IMR-90 (cell line): ENCODE data around the gene IGDCC3.

ENCODE experiments used
- BHLHE40 ChIP-seq: fragments of 150-350 bp; IDR thresholded peaks from 2 replicates; pipeline ENCODE4 v1.6.1; 2016; ENCODE audit warnings: mild to moderate bottlenecking, low read depth, low read length
- CHD1 ChIP-seq: IDR thresholded peaks from 2 replicates; pipeline ENCODE4 v1.6.1; 2012; ENCODE audit warnings: low read depth, low read length, improper control_type of control experiment
- CTCF ChIP-seq: conservative IDR thresholded peaks from 2 replicates; pipeline ENCODE4 v1.5.1; 2012; ENCODE audit warnings: mild to moderate bottlenecking, low read depth, low read length, improper control_type of control experiment
- MAFK ChIP-seq: IDR thresholded peaks from 2 replicates; pipeline ENCODE4 v1.6.1; 2012; ENCODE audit warnings: low read depth, low read length, improper control_type of control experiment
- MXI1 ChIP-seq: IDR thresholded peaks from 2 replicates; pipeline ENCODE4 v1.6.1; 2012; ENCODE audit warnings: low read depth, mild to moderate bottlenecking, low read length, moderate library complexity, borderline replicate concordance
- POLR2A ChIP-seq: IDR thresholded peaks from 2 replicates; pipeline ENCODE4 v1.6.1; 2012; ENCODE audit warnings: mild to moderate bottlenecking, low read depth, low read length
- RAD21 ChIP-seq: IDR thresholded peaks from 2 replicates; pipeline ENCODE4 v1.6.1; 2012; ENCODE audit warnings: low read length, improper control_type of control experiment
- RCOR1 ChIP-seq: IDR thresholded peaks from 2 replicates; pipeline ENCODE4 v1.6.1; 2012; ENCODE audit warnings: mild to moderate bottlenecking, low read length, improper control_type of control experiment; ENCODE audit not compliant: insufficient replicate concordance
- RFX5 ChIP-seq: IDR thresholded peaks from 2 replicates; pipeline ENCODE4 v1.8.0; 2012; ENCODE audit warnings: low read depth, mild to moderate bottlenecking, low read length, moderate library complexity
- SMC3 ChIP-seq: fragments of 150-350 bp; IDR thresholded peaks from 2 replicates; pipeline ENCODE4 v1.6.1; 2016; ENCODE audit warnings: low read depth, mild to moderate bottlenecking, antibody characterized with exemption, low read length, moderate library complexity
- USF2 ChIP-seq: fragments of 150-350 bp; IDR thresholded peaks from 2 replicates; pipeline ENCODE4 v1.6.1; 2017; ENCODE audit warnings: mild to moderate bottlenecking, antibody characterized with exemption, low read length, low read depth
- TF ChIP-seq, protein P1 (sequence below): fragments of 150-350 bp; IDR thresholded peaks from 2 replicates; pipeline ENCODE4 v1.6.1; 2016; ENCODE audit warnings: low read depth, mild to moderate bottlenecking, low read length, moderate library complexity, borderline replicate concordance

- TF ChIP-seq CTCF (no peak), POLR2A (no peak), MAFK (no peak), RAD21 (no peak), USF2 (no peak), RFX5 (no peak), RCOR1 (no peak), SMC3 (no peak), CHD1 (no peak), BHLHE40 (no peak), MXI1 (no peak)
- TF ChIP-seq, protein P1, sequence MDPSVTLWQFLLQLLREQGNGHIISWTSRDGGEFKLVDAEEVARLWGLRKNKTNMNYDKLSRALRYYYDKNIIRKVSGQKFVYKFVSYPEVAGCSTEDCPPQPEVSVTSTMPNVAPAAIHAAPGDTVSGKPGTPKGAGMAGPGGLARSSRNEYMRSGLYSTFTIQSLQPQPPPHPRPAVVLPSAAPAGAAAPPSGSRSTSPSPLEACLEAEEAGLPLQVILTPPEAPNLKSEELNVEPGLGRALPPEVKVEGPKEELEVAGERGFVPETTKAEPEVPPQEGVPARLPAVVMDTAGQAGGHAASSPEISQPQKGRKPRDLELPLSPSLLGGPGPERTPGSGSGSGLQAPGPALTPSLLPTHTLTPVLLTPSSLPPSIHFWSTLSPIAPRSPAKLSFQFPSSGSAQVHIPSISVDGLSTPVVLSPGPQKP = no peak
These were observed 3.5 kb downstream of the IGDCC3 start for GRCh38 chr15:65374334-65374733.
